ENCODE data around the gene CASP9.

DNA sequence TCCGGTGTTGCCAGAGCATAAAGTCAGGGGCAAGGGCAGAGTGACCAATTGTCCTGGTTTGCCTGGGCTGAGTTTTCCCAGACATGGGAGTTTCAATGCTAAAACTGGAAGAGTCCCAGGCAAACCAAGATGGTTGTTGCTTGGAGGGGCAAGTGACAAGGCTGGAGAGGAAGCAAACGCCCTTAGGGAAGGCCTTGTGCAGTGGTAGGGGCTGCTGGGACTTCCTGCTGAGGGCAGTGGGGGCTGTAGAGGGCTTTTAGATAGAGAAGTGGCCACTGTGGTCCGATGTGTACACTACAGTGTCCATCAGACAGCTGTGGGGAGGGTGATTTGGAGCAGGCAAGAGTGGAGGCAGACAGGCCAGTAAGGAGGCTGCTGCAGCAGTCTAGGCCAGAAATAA is 74.4 kb downstream of the CASP9 start:
- TF ChIP-seq TAF1 (IDR thresholded peaks at IDR 0.05; ENCODE audit: borderline replicate concordance, low read depth, low read length) (no peak), TCF7 (IDR thresholded peaks at IDR 0.05; ENCODE audit: borderline replicate concordance) (no peak), SIN3A (IDR thresholded peaks at IDR 0.05; ENCODE audit: low read depth, low read length) (no peak), NR2C2 (IDR thresholded peaks at IDR 0.05; ENCODE audit: borderline replicate concordance, control insufficient read depth, insufficient read length, low read depth) (no peak), EP300 (IDR thresholded peaks at IDR 0.05; ENCODE audit: borderline replicate concordance in 1 of 2, control insufficient read depth in 1 of 2, low read depth in 2 of 2, low read length in 2 of 2) (no peak), KLF5 (IDR thresholded peaks at IDR 0.05; ENCODE audit: partially characterized antibody) (no peak), POLR2A (IDR thresholded peaks at IDR 0.05; ENCODE audit: low read depth, low read length) (no peak), EZH2 (IDR thresholded peaks at IDR 0.05; ENCODE audit: borderline replicate concordance, control insufficient read depth, low read depth, low read length) (no peak), MYC (IDR thresholded peaks at IDR 0.05; ENCODE audit: insufficient read depth, insufficient read length, insufficient replicate concordance, low read length, severe bottlenecking) (no peak)
- TF ChIP-seq, protein P1, sequence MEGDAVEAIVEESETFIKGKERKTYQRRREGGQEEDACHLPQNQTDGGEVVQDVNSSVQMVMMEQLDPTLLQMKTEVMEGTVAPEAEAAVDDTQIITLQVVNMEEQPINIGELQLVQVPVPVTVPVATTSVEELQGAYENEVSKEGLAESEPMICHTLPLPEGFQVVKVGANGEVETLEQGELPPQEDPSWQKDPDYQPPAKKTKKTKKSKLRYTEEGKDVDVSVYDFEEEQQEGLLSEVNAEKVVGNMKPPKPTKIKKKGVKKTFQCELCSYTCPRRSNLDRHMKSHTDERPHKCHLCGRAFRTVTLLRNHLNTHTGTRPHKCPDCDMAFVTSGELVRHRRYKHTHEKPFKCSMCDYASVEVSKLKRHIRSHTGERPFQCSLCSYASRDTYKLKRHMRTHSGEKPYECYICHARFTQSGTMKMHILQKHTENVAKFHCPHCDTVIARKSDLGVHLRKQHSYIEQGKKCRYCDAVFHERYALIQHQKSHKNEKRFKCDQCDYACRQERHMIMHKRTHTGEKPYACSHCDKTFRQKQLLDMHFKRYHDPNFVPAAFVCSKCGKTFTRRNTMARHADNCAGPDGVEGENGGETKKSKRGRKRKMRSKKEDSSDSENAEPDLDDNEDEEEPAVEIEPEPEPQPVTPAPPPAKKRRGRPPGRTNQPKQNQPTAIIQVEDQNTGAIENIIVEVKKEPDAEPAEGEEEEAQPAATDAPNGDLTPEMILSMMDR (IDR thresholded peaks at IDR 0.05 in 2 of 3, conservative IDR thresholded peaks at IDR 0.05 in 1 of 3; ENCODE audit: control insufficient read depth in 2 of 3, extremely low read depth in 1 of 3, insufficient read depth in 1 of 3, low read depth in 3 of 3, low read length in 3 of 3): no peak
- TF ChIP-seq, protein P2, sequence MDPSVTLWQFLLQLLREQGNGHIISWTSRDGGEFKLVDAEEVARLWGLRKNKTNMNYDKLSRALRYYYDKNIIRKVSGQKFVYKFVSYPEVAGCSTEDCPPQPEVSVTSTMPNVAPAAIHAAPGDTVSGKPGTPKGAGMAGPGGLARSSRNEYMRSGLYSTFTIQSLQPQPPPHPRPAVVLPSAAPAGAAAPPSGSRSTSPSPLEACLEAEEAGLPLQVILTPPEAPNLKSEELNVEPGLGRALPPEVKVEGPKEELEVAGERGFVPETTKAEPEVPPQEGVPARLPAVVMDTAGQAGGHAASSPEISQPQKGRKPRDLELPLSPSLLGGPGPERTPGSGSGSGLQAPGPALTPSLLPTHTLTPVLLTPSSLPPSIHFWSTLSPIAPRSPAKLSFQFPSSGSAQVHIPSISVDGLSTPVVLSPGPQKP (IDR thresholded peaks at IDR 0.05; ENCODE audit: low read depth, low read length): no peak

All from GM12878 (cell line).